Measurements from ENCODE around the gene PLEKHS1.

PLEKHS1 gene

DNA sequence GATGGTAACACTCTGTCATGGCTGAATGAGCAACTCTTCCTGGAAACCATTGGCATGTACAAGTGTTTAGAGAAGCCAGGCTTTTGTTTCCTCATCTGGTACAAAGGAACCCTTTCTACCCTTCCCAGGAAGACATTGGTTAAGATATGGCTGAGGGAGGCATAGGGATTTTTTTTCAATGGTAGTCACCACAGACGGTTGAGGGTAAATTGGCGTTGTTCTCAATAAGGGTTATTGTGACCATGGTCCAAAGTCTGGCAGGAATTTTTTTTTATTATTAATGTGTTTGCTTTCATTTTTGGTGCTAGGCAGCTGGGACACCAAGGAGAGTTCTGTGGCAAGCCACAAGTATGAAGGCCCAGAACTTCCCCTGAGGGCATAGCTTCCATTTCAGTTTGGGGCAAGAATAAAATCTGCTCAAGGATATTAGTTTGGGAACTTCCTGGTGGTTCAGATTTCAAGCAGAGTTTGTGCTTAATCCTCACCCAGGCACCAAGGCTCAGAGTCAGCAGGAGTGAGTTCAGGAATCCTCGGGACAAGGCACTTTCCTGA, at the start of gene PLEKHS1:
PLEKHS1 (plus strand) TSS at position 502 of the 552 bp plus-strand sequence. CDS start 3,596 bp downstream, outside the sequence.
- DNase-seq, result no peak

DNA sequence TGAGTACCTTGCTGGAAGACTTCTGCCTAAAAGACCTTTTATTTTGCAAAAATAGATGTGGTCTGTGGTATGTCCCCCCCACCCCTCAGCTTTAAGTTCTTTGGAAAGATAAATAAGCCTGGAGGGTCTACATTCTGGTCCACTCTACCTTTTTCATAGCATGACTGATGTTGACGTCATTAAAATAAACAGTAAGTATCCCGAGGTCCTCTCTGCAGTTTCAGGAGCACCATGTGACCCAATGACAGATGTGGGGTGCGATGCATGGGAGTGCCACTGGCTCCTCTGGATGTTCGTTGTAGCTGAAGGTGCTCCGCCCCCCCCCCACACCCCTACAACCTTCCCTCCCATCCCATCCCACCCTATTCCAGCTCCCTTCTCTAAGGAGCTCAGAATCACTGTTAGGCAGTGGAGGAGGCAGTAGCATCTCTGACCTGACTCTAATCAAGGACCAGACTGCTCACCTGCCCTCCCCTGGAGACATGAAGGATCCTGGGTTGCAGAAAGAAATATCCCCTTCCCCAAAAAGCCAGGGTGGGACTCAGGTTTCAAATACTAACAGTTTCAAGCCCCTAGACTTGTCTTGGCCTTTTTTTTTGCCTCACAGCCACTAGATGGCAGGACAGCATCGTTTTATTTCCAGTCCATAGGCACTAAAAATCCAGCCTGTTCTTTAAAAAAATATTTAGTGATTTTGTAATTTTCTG, 46.7 kb upstream of the PLEKHS1 start:
- peak; percentile 23 for DNase-seq

DNA sequence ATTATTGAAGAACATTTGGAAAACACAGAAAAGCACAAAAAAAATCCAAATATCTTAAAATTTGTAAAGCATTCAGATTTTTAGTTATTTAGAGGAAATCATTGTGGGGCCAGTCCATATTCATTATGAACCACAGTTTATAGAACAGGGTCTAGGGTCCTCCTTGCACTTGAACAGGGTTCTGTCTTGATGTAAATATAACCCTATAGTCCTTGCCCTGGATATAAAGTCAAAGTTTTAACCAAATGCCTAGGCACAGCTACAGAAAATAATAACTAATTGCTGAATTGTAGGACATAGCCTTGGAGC, 46.2 kb upstream of the PLEKHS1 start:
- no peak for DNase-seq

DNA sequence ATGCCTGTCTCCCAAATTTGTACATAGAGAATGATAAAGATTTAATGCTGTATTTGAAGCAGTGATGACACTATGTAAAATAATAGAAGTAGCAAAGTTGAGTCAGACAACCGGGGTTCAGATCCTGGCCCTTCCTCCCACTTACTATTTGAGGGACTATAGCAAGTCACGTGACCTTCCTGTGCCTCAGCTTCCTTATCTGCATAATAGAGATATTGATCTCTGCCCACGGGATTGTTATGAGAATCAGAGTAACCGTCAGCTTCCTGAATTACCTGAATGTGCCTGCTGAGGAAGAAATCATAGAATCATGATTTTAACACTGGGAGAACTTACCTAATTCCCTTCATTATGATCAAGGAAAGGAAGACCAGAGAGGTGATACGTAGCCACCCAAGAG, 44.9 kb upstream of the PLEKHS1 start:
- DNase-seq, result no peak

DNA sequence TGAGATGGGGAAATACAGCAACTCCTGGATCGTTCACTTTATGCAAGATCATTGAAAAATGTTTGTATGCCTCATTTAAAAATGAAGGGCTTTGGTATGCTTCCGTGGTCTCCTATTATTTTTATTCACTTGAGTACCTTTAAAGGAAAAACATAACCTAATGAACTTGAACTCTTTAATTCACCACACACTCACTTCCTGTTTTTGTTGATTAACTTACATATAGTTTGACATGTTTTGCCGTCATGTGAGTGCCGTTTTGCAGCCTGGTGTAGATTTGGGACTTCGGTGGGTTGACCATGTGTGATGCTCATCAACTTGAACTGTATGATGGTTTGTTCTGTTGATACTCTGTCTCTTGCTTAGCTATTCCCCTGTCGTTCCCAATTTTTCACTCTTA, 42.8 kb upstream of the PLEKHS1 start:
- DNase-seq, result no peak

DNA sequence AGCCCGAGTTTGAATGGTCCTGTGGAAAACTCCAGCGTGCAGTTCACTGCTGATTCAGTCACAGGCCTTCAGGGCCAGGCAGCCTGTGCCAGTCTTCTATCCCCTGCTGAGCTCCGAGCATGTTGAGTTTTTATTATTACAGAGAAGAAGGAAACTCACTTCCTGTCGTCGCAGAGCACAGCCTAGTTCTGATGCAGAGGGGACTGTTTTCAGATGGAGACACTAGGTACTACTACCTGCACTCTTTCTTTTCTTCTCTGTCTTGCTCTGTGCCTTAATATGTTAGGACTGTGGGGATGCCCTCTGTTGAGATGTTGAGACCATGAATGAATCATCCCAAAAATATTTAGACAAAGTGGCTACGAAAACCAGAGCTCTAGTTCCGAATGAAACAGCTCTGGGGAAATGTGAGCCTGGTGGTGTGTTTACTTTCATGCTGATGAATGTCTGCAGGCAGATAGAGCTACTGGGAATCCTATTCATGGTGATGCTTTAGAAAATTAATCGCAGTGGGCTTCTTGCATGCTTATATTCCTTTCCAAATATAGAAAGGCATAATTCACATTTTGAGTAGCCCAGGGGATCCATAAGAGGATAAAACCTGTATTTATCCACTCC, 42.2 kb upstream of the PLEKHS1 start:
- DNase-seq, result peak; percentile 36

DNA sequence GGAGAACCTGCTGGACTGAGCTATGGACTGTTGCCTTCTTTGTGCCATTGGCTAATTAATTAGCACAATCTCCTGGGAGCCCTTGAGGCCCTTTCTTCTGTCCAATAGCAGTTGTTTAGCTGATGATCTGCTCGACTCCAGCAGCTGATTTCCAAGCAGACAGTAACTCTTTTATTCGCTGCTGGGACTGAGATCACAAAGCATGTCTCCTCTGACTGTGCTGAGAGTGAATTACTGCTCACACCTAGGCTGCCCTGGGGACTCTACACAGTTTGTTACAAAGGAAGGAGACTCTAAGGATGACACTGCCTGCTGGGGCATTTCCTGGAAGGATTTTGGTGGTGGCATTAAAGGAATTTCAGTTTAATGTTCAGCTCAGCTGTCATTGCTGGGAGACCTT, 40.3 kb upstream of the PLEKHS1 start:
- DNase-seq, result no peak

DNA sequence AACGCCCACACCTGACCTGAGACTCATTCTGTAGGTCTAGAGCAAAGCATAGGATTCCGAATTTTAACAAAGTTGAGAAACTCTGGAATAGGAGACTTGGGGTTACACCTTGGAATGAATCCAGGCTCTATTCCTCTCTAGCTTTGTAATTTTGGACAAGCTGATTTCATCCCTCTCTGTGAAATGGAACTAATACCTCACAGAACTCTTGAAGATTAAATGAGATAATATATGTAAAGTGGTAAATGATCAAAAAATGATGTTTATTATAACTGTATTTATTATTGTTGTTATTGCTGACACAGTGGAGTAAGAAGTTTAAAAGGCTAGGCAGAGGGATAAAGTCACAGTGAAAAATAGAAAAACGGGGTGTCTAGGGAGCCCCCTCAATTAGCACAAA, 39.5 kb upstream of the PLEKHS1 start:
- no peak for DNase-seq

DNA sequence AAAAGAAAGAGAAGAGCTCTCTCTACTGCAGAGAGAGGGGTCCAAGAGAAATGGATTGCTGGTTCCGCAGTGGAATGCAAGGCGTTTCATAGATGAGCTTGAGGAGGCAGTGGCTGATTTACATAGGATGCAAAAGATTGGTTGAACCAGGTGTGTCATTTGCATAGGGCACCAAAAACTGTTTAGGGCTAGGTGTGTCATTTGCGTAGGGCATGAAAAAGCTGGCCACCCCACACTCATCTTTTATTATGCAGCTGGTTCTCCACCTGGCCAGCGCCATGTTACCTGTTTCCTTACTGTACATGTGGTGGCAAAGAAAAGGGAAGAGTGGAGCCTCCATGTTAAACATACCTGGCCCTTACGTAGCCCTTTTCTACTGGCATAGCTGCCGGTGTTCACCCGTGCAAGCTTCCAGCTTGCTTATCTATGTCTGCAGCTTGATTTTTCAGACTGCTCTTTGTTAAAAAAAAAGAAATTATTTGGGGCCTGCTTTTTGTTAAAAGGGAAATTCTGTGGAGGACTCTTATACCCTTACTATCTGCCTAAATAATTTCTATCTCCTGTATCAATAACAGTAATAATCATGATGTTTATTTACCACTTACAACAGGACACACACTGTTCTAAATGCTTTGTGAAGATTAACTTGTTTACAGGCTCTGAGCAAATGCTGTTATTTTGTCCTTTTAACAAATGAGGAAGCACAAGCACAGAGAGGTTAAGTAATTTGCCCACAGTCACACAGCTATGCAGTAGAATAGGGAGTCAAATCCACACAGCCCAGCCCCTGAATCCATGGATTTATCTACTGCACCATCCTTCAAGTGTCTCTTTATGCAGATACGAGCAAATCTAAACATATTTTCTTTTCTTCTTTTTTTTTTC, 38.5 kb upstream of the PLEKHS1 start:
- no peak for DNase-seq

DNA sequence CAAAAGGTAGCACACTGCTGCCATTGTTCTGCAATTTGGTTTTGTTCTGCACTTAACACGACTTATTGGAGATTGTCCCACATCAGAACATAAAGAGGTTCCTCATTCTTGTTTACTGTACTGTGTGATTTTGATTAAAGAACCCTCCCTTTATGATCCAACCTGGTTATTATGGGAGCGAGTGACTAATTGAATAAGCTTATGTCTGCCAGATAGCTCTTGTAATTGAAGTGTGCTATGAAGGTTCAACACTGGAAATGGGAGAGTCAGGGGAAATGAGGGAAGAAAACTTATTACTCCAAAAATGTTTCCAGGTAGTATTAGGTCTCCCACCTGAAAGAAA, 37.9 kb upstream of the PLEKHS1 start:
- DNase-seq, result no peak

DNA sequence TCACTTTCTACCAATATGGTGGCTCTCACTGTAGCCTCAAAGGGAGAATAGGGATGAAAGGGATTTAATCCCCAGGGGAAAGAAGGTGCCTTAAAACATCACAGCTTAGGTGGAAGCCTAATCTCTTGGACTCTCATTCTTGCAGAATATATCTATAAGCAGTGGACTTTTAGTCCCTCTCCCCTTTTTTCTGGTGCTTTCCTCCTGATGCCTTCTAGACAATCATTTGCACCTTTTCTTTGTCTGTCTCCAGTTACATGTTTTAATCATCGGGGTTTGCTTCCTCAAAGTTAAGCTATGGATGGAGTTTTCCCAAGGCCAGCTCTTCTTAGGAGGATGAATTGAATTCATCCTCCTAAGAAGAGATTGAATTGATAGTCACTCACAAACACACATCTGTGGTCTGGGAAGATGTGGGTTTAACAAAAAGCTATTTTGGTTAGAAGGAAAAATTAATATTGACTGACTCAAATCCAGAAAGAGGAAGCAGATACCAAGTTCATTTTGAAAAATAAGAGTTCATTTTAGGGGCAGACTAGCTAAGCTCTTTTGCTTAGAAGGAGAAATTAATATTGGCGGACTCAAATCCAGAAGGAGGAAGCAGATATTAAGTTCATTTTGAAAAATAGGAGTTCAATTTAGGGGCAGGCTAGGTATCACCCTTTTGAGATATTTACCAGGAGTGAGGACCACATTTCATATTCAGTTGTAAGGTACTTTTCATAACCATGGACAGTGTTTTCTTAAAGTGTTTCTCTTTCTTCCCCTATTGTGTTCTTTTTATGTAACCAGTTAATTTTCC, 35.2 kb upstream of the PLEKHS1 start:
- no peak for DNase-seq

DNA sequence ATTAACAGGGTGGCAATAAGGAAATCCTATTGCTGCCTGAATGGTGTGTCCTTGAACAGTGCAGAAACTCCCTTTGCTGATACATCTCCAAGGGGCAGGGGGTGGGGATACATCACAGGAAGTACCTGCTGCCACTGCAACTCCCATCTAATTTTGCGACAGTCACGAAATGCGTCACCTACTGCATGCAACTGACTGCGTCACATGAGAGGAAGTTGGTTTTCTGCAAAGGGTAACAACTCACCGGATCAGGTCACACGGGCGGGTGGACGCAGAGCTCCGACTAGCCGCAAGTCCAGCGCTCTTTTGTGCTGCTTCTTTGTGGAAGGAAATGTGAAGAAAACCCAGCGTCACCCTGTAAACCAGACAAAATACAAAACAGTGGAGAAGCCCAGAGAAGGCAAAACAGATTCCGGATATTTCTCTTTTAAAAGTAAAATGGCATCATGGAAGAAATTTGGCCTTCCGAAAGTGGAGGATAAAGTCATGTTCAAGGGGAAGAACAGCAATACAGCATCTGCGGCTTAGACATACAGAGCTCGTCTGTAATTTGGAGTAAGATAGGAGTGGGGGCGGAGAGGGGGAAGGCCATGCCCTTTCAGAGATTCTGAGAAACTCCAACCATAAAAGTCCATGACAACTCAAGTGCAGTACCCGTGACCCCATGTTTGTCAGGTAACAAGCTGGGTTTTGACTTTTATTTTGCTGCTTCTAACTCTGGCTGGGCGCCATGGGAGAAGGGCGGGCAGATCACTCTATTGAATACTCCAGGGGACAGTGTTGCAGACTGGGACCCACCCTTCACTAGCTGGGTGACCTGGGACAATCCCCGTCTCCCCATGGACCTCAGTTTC, 32.3 kb upstream of the PLEKHS1 start:
- DNase-seq, result no peak

DNA sequence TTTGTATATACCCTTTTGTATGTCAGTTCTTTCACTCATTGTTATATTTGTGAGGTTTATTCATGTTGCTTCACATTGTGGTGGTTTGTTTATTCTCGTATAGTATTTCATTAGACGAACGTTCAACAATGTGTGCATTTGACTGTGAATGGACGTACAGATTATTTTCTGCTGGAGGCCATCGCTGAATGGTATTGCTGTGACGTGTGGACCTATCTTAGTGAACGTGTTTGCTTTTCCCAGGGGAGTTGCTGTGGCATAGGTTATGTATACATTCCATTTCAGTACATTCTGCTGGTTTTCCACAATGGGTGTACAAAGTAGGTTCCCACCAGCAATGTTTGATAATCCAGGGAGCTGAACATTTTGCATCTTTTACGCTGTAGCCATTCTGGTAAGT, 31.1 kb upstream of the PLEKHS1 start:
- DNase-seq, result no peak

DNA sequence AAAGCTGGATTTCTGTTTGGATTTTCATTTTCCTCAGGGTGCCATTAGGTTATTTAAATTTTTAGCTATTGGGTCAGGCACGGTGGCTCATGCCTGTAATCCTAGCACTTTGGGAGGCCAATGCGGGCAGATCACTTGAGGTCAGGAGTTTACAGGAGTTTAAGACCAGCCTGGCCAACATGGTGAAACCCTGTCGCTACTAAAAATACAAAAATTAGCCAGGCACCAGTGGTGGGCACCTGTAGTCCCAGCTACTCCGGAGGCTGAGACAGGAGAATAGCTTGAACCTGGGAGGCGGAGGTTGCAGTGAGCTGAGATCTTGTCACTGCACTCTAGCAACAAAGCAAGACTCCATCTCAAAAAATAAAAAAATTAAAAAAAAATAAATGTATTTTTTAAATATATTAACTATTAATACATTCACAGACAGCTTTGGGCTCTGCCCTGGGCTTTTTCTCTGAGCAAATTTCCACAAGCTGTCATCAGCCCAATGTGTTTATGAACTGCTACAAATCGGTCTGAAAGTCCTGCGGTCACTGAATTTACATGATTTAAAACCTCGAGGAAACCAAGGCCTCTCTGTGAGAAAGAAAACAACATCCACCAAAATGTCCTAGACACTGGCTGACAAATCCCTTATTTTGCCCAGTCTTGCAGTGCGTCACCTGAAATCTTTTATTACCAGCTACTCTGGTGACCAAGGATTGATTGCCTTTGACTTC, 19.2 kb upstream of the PLEKHS1 start:
- DNase-seq, result no peak

DNA sequence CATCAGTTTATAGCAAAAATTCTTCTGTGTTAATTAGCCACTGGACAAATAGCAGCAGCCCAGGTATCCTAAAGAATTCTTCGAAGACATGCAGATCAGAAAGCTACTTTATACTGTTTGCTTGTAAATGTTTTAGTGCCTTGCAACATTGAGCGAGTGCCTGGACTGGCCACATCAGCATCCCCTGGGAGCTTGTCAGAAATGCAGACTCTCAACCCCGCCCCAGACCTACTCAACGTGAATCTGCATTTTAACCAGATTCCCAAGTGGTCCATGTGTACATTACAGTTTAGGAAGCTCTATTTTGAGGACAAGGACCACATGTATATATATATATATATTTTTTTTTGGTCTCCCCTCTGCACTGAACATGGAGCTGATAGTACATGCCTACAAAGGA, 18.5 kb upstream of the PLEKHS1 start:
- no peak for DNase-seq

DNA sequence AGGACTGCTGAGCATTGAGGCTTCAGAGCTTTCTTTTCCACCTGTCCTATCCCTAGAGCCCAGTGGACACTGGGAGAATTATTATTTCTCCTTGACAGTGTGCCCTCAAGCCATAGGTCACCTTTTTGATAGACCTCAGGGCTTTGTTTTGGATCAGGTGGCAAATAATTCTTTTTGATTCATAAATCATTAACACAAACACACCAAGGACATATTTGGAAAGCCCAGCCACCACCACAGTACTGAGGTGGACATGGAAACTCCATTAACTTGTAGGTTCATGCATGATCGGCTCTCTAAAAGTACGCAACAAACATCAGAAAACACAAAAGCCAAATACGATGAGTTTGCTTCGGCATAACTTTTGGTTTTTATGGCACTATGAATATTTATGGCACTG, 17.8 kb upstream of the PLEKHS1 start:
- DNase-seq, result no peak

DNA sequence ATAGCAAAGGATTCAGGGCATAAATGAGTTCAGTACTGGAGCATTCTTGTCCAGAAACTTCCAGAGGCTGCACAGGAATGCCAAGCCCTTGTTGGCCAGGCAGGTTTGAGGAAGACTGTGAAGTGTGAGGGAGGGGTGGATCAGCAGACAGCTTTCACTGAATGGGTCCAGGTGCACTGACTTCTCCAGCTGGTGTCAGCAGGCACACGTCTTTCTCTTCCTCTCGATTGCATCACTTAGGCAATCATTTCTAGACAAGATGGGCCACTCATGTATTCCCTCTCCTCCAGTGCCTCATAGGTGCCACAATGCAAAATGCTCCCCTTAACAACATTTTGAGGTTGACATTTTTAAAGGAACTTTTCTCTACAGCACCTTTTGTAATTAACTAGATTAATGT, 15.6 kb upstream of the PLEKHS1 start:
- DNase-seq, result peak; percentile 4

DNA sequence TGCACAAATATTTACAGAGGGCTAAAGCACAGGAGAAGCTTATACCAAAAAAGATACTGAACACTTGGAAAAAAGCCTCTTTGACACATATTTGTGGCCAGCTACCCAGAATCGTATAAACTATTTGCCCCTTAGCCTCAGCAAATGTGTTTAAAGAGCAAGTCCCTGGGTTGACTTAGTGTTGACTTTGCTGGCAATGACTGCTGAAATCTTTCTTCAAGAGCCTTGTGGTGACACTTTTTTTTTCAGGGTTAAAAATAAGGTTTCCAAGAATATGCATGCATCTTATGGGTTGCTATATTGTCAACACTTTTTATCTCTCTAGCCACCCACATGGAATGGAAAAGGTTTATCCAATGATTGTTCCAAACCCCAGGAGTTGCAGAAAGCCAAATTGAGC, 14.9 kb upstream of the PLEKHS1 start:
- no peak for DNase-seq

DNA sequence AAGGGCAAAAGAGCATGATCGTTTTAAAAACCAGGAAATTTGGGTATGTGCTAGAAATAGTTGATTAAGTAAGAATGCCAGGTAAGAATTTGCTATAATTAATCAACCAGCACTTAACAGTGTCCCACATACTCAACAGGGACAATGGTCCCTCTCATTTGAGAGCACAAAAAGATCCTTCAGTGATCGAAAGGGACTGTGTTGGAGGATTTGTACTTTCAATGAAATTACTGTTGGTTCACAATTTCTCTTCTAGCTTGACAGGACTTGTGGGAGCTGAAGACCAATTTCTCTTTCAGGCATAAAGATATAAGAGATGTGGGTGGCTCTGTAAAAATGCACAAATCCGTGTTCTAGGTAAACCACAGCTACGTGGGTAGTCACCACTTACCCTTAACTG, 12.5 kb upstream of the PLEKHS1 start:
- no peak for DNase-seq

DNA sequence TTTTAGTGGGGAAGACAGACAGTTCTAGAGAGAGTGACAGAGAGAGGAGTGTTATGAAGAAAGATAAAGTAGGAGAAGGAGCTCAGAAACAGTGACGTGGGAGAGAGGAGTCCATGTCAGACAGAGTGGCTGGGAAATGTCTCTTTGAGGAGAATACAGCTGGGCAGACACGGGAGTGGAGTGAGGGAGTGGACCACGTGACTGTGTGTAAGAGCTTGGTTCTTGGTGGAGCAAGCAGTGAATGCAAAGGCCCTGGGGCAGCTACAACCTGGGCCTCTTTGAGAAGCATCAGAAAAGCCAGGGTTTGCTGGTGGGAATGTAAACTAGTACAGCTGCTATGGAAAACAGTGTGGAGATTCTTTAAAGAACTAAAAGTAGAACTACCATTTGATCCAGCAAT, 11.9 kb upstream of the PLEKHS1 start:
- no peak for DNase-seq

DNA sequence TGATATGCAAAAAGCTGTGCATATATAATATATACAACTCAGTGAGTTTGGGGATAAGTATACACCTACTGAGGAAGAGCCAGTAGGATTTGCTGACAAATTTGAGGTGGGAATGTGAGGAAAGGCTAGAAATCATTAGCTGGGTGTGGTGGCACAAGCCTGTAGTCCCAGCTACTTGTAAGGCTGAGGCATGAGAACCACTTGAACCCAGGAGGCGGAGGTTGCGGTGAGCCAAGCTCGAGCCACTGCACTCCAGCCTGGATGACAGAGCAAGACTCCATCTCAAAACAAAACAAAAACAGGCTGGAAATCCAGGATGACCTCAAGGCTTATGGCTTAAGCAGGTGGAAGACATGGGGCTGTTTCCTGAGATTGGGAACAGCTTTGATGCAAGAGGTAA, 10.6 kb upstream of the PLEKHS1 start:
- no peak for DNase-seq

All from NCI-H1092 treated with DMSO at 0.1 percent for 48 hours (cell line).